OCI-LY3 (cell line): Measurements from ENCODE around the gene DCTN4.

Experiments
- H2AFZ ChIP-seq: fragments of 200-600, 300-600 bp; shearing (Covaris generic); 2 replicates; pipeline ENCODE4 v1.6.0; 2014; ENCODE audit warnings: antibody characterized with exemption, low read depth, low read length
- H3K27ac ChIP-seq: fragments of 200-600, 300-600 bp; sonication (generic); 2 replicates; pipeline ENCODE4 v1.5.1; 2014; ENCODE audit warnings: mild to moderate bottlenecking, low read length, moderate library complexity, mixed read lengths
- H3K27me3 ChIP-seq: fragments of 200-600, 300-600 bp; sonication (generic); 2 replicates; pipeline ENCODE4 v1.6.1; 2014; ENCODE audit warnings: low read depth, low read length, mixed read lengths
- H3K36me3 ChIP-seq: fragments of 200-600, 300-600 bp; sonication (generic); replicated peaks from 2 replicates; pipeline ENCODE3; 2014; ENCODE audit warnings: low read depth, low read length, mixed read lengths
- H3K4me1 ChIP-seq: fragments of 300-600, 200-600 bp; sonication (generic); 2 replicates; pipeline ENCODE4 v1.6.1; 2014; ENCODE audit warnings: low read length, mixed read lengths
- H3K4me2 ChIP-seq: fragments of 200-600, 300-600 bp; sonication (generic); 2 replicates; pipeline ENCODE4 v1.6.1; 2014; ENCODE audit warnings: low read length, mixed read lengths
- H3K4me3 ChIP-seq: fragments of 300-600, 200-600 bp; sonication (generic); 2 replicates; pipeline ENCODE4 v1.5.1; 2014; ENCODE audit warnings: antibody characterized with exemption, mild to moderate bottlenecking, low read length, moderate library complexity
- H3K79me2 ChIP-seq: fragments of 300-600, 200-600 bp; shearing (Covaris generic); 2 replicates; pipeline ENCODE4 v1.6.1; 2014; ENCODE audit warnings: mild to moderate bottlenecking, low read length, mixed read lengths
- H3K9ac ChIP-seq: fragments of 300-600, 200-600 bp; shearing (Covaris generic); 2 replicates; pipeline ENCODE4 v1.6.0; 2014; ENCODE audit warnings: mild to moderate bottlenecking, low read length, moderate library complexity
- H3K9me3 ChIP-seq: fragments of 200-600, 300-600 bp; shearing (Covaris generic); 2 replicates; pipeline ENCODE4 v1.6.1; 2014; ENCODE audit warnings: low read length, mixed read lengths; ENCODE audit not compliant: insufficient read depth
- H4K20me1 ChIP-seq: fragments of 200-600, 300-600 bp; sonication (generic); 2 replicates; pipeline ENCODE4 v1.6.1; 2016; ENCODE audit warnings: low read length, mixed read lengths; ENCODE audit not compliant: insufficient read depth
- CTCF ChIP-seq: fragments of 200-600, 300-600 bp; sonication (generic); IDR thresholded peaks from 2 replicates; pipeline ENCODE4 v1.5.1; 2014; ENCODE audit warnings: antibody characterized with exemption, low read length, low read depth
- EZH2phosphoT487 ChIP-seq: fragments of 200-600 bp; shearing (Covaris generic); IDR thresholded peaks from 2 replicates; pipeline ENCODE4 v1.6.1; 2018; ENCODE audit warnings: antibody characterized with exemption, mixed run types, low read depth

DCTN4 gene

GRCh38 chr5:150658699-150659265, 100.0 kb downstream of the DCTN4 start:
- TF ChIP-seq EZH2phosphoT487 (no peak), CTCF (no peak)
- H3K27ac ChIP-seq = no peak overlapping the region

More at GRCh38 chr5:150658699-150659265, 100.0 kb downstream of the DCTN4 start:
- Histone ChIP-seq H3K79me2 (no peaks in the 10 kb centered on the region), H2AFZ (no peak overlapping the region), H3K9me3 (no peaks in the 10 kb centered on the region), H3K36me3 (no peaks in the 10 kb centered on the region), H3K4me2 (no peak overlapping the region), H3K4me3 (no peak overlapping the region), H3K4me1 (peaks cover 4% of the 10 kb centered on the region; the same call in 1 of the 2 replicates), H4K20me1 (no peaks in the 10 kb centered on the region), H3K9ac (no peak overlapping the region), H3K27me3 (no peaks in the 10 kb centered on the region)
